HEK293 (cell line): ENCODE data around the gene LSM2.
A peak's percentile ranks its signal among the peaks of the same experiment; 100 is the strongest.

Experiments used
- KLF1 ChIP-seq: fragments of 450-650 bp; formaldehyde crosslinking; IDR thresholded peaks from 2 replicates; pipeline ENCODE4 v1.5.1; 2016; ENCODE audit warnings: missing biosample characterization, missing genetic modification characterization
- KLF17 ChIP-seq: fragments of 450-650 bp; formaldehyde crosslinking; IDR thresholded peaks from 2 replicates; pipeline ENCODE4 v1.5.1; 2016; ENCODE audit warnings: missing biosample characterization, missing genetic modification characterization
- MYNN ChIP-seq: fragments of 450-650 bp; formaldehyde crosslinking; IDR thresholded peaks from 2 replicates; pipeline ENCODE4 v1.5.1; 2016; ENCODE audit warnings: missing biosample characterization, missing genetic modification characterization, borderline replicate concordance
- PRDM10 ChIP-seq: fragments of 450-650 bp; formaldehyde crosslinking; IDR thresholded peaks from 2 replicates; pipeline ENCODE4 v1.5.1; 2016; ENCODE audit warnings: missing biosample characterization, missing genetic modification characterization
- REPIN1 ChIP-seq: fragments of 450-650 bp; formaldehyde crosslinking; IDR thresholded peaks from 2 replicates; pipeline ENCODE4 v1.5.1; 2017; ENCODE audit warnings: missing biosample characterization, missing genetic modification characterization, low read depth
- SCRT2 ChIP-seq: fragments of 450-650 bp; formaldehyde crosslinking; IDR thresholded peaks from 2 replicates; pipeline ENCODE4 v1.5.1; 2016; ENCODE audit warnings: missing biosample characterization, missing genetic modification characterization
- TSHZ1 ChIP-seq: fragments of 450-650 bp; formaldehyde crosslinking; IDR thresholded peaks from 2 replicates; pipeline ENCODE4 v1.5.1; 2016; ENCODE audit warnings: missing biosample characterization, missing genetic modification characterization, borderline replicate concordance
- ZBTB26 ChIP-seq: fragments of 450-650 bp; formaldehyde crosslinking; optimal IDR thresholded peaks from 2 replicates; pipeline ENCODE3; 2016; ENCODE audit warnings: missing biosample characterization, mild to moderate bottlenecking, missing genetic modification characterization
- ZEB2 ChIP-seq: fragments of 450-650 bp; formaldehyde crosslinking; IDR thresholded peaks from 2 replicates; pipeline ENCODE4 v1.5.1; 2016; ENCODE audit warnings: missing biosample characterization, missing genetic modification characterization
- ZNF184 ChIP-seq: fragments of 450-650 bp; IDR thresholded peaks from 2 replicates; pipeline ENCODE4 v1.5.1; 2018; ENCODE audit warnings: missing biosample characterization, mild to moderate bottlenecking, missing genetic modification characterization
- ZNF26 ChIP-seq: fragments of 450-650 bp; formaldehyde crosslinking; IDR thresholded peaks from 2 replicates; pipeline ENCODE4 v1.5.1; 2016; ENCODE audit warnings: missing biosample characterization, missing genetic modification characterization
- ZNF404 ChIP-seq: fragments of 450-650 bp; formaldehyde crosslinking; IDR thresholded peaks from 2 replicates; pipeline ENCODE4 v1.5.1; 2017; ENCODE audit warnings: missing biosample characterization, missing genetic modification characterization
- ZNF423 ChIP-seq: fragments of 450-650 bp; formaldehyde crosslinking; IDR thresholded peaks from 2 replicates; pipeline ENCODE4 v1.5.1; 2016; ENCODE audit warnings: missing biosample characterization, missing genetic modification characterization
- ZNF488 ChIP-seq: fragments of 450-650 bp; formaldehyde crosslinking; IDR thresholded peaks from 2 replicates; pipeline ENCODE4 v1.5.1; 2016; ENCODE audit warnings: missing biosample characterization, missing genetic modification characterization
- ZNF514 ChIP-seq: fragments of 450-650 bp; formaldehyde crosslinking; IDR thresholded peaks from 2 replicates; pipeline ENCODE4 v1.5.1; 2016; ENCODE audit warnings: missing biosample characterization, missing genetic modification characterization
- ZNF518A ChIP-seq: fragments of 450-650 bp; formaldehyde crosslinking; conservative IDR thresholded peaks from 2 replicates; pipeline ENCODE4 v1.5.1; 2016; ENCODE audit warnings: low read depth, missing biosample characterization, missing genetic modification characterization
- ZNF610 ChIP-seq: fragments of 450-650 bp; formaldehyde crosslinking; IDR thresholded peaks from 2 replicates; pipeline ENCODE4 v1.5.1; 2016; ENCODE audit warnings: missing biosample characterization, missing genetic modification characterization, borderline replicate concordance
- ZNF660 ChIP-seq: fragments of 450-650 bp; IDR thresholded peaks from 2 replicates; pipeline ENCODE4 v1.5.1; 2018; ENCODE audit warnings: missing biosample characterization, mild to moderate bottlenecking, missing genetic modification characterization
- ZNF670 ChIP-seq: fragments of 450-650 bp; formaldehyde crosslinking; IDR thresholded peaks from 2 replicates; pipeline ENCODE4 v1.5.1; 2016; ENCODE audit warnings: missing biosample characterization, missing genetic modification characterization, low read depth
- ZNF785 ChIP-seq: fragments of 450-650 bp; formaldehyde crosslinking; IDR thresholded peaks from 2 replicates; pipeline ENCODE4 v1.5.1; 2016; ENCODE audit warnings: missing biosample characterization, missing genetic modification characterization
- ZNF792 ChIP-seq: fragments of 450-650 bp; formaldehyde crosslinking; IDR thresholded peaks from 2 replicates; pipeline ENCODE4 v1.5.1; 2016; ENCODE audit warnings: missing biosample characterization, missing genetic modification characterization
- ZNF837 ChIP-seq: fragments of 450-650 bp; formaldehyde crosslinking; IDR thresholded peaks from 2 replicates; pipeline ENCODE4 v1.5.1; 2016; ENCODE audit warnings: missing biosample characterization, missing genetic modification characterization

Gene LSM2

GRCh38 chr6:31829633-31830283, 23.0 kb upstream of the LSM2 start (continued):
- TF ChIP-seq ZNF518A, result no peak
- TF ChIP-seq MYNN, result no peak
- no peak for TF ChIP-seq ZNF404 (tag by site-specific recombination)
- TF ChIP-seq ZNF184 (tag by site-specific recombination), result no peak
- no peak for TF ChIP-seq TSHZ1 (tag by site-specific recombination)
- no peak for TF ChIP-seq ZNF670
- no peak for TF ChIP-seq ZNF660 (tag by site-specific recombination)
- no peak for TF ChIP-seq SCRT2
- no peak for TF ChIP-seq ZNF837 (tag by site-specific recombination)
- no peak for TF ChIP-seq ZNF785 (tag by site-specific recombination)
- peak; percentile 97 for TF ChIP-seq PRDM10 (tag by site-specific recombination)
- no peak for TF ChIP-seq ZNF423 (tag by site-specific recombination)
- TF ChIP-seq KLF1 (tag by site-specific recombination), result no peak
- TF ChIP-seq ZNF514 (tag by site-specific recombination), result no peak
- no peak for TF ChIP-seq ZNF488
- TF ChIP-seq ZNF26, result no peak
- no peak for TF ChIP-seq ZBTB26
- peak; percentile 85; the same call in 1 of the 2 replicates for TF ChIP-seq ZEB2
- TF ChIP-seq KLF17 (tag by site-specific recombination), result peak; percentile 23; the same call in 1 of the 2 replicates
- no peak for TF ChIP-seq REPIN1 (tag by site-specific recombination)
- TF ChIP-seq ZNF610 (tag by site-specific recombination), result no peak
- no peak for TF ChIP-seq ZNF792 (tag by site-specific recombination)
